Raji (cell line): ENCODE measurements around the gene NEDD9.

ENCODE experiments used
- POLR2A ChIP-seq: IDR thresholded peaks from 2 replicates; pipeline ENCODE4 v1.6.1; 2011; ENCODE audit warnings: low read depth, low read length, control low read depth; ENCODE audit not compliant: insufficient read depth

The NEDD9 gene

GRCh38 chr6:11268978-11269377, 36.5 kb upstream of the NEDD9 start:
- no peak for TF ChIP-seq POLR2A

- no peak for TF ChIP-seq POLR2A
Observed at GRCh38 chr6:11266926-11267325, 34.5 kb upstream of the NEDD9 start.

- no peak for TF ChIP-seq POLR2A
Observed at GRCh38 chr6:11265932-11266331, 33.5 kb upstream of the NEDD9 start.

- no peak for TF ChIP-seq POLR2A
Observed at GRCh38 chr6:11264100-11264499, 31.6 kb upstream of the NEDD9 start.

GRCh38 chr6:11263291-11263775, 30.9 kb upstream of the NEDD9 start:
- TF ChIP-seq POLR2A, result no peak

- TF ChIP-seq POLR2A, result no peak
Observed at GRCh38 chr6:11262242-11262641, 29.8 kb upstream of the NEDD9 start.

GRCh38 chr6:11260249-11261038, 28.0 kb upstream of the NEDD9 start:
- no peak for TF ChIP-seq POLR2A

GRCh38 chr6:11258260-11259237, 26.1 kb upstream of the NEDD9 start:
- TF ChIP-seq POLR2A, result no peak

- no peak for TF ChIP-seq POLR2A
Observed at GRCh38 chr6:11255610-11256009, 23.1 kb upstream of the NEDD9 start.

GRCh38 chr6:11253594-11253993, 21.1 kb upstream of the NEDD9 start:
- TF ChIP-seq POLR2A, result no peak

GRCh38 chr6:11251553-11252360, 19.3 kb upstream of the NEDD9 start:
- TF ChIP-seq POLR2A, result no peak

GRCh38 chr6:11250108-11250507, 17.6 kb upstream of the NEDD9 start:
- TF ChIP-seq POLR2A, result no peak

- TF ChIP-seq POLR2A, result no peak
Observed at GRCh38 chr6:11248974-11249761, 16.7 kb upstream of the NEDD9 start.

GRCh38 chr6:11246722-11247121, 14.3 kb upstream of the NEDD9 start:
- TF ChIP-seq POLR2A, result no peak

GRCh38 chr6:11245381-11246256, 13.2 kb upstream of the NEDD9 start:
- TF ChIP-seq POLR2A, result no peak
